SU-DHL-6 (cell line): ENCODE results near the gene EXOC3L4.

ENCODE experiments used
- H2AFZ ChIP-seq: fragments of 200-600 bp; sonication (generic); 2 replicates; pipeline ENCODE4 v1.6.1; 2014; ENCODE audit warnings: low read depth, mild to moderate bottlenecking, moderate library complexity, mixed read lengths, antibody characterized with exemption, low read length; ENCODE audit not compliant: severe bottlenecking
- H3F3A ChIP-seq: fragments of 200-600 bp; shearing (Covaris generic); 2 replicates; pipeline ENCODE4 v1.6.0; 2016; ENCODE audit warnings: antibody characterized with exemption, mild to moderate bottlenecking; ENCODE audit not compliant: insufficient read depth
- H3K27ac ChIP-seq: fragments of 200-600 bp; sonication (generic); 2 replicates; pipeline ENCODE4 v1.5.1; 2016; ENCODE audit warnings: low read depth, mild to moderate bottlenecking, low read length, moderate library complexity, mixed read lengths
- H3K27me3 ChIP-seq: fragments of 200-600 bp; sonication (generic), shearing (Covaris generic); 2 replicates; pipeline ENCODE4 v1.6.0; 2014; ENCODE audit warnings: mild to moderate bottlenecking, low read length
- H3K36me3 ChIP-seq: fragments of 200-600 bp; sonication (generic); 2 replicates; pipeline ENCODE4 v1.6.1; 2014; ENCODE audit warnings: mild to moderate bottlenecking, low read length, mixed read lengths
- H3K4me2 ChIP-seq: fragments of 300-600, 200-600 bp; shearing (Covaris generic), sonication (generic); 2 replicates; pipeline ENCODE4 v1.6.0; 2014; ENCODE audit warnings: low read length, low read depth, mild to moderate bottlenecking; ENCODE audit not compliant: poor library complexity, severe bottlenecking
- H3K4me3 ChIP-seq: fragments of 200-600 bp; sonication (generic); 2 replicates; pipeline ENCODE4 v1.5.1; 2014; ENCODE audit warnings: antibody characterized with exemption, low read length, mild to moderate bottlenecking, mixed read lengths; ENCODE audit not compliant: insufficient read depth, poor library complexity, severe bottlenecking
- H3K79me2 ChIP-seq: fragments of 200-600 bp; sonication (generic); 2 replicates; pipeline ENCODE4 v1.6.1; 2014; ENCODE audit warnings: mild to moderate bottlenecking, low read length, moderate library complexity; ENCODE audit not compliant: insufficient read depth
- H3K9ac ChIP-seq: fragments of 200-600 bp; sonication (generic); 2 replicates; pipeline ENCODE4 v1.7.0; 2014; ENCODE audit warnings: mild to moderate bottlenecking, low read length
- H3K9me2 ChIP-seq: fragments of 200-600 bp; sonication (generic); replicated peaks from 2 replicates; pipeline ENCODE4 v1.6.1; 2014; ENCODE audit warnings: low read length; ENCODE audit not compliant: insufficient read depth
- H3K9me3 ChIP-seq: fragments of 200-600 bp; sonication (generic); 2 replicates; pipeline ENCODE4 v1.6.1; 2014; ENCODE audit warnings: low read length, mixed read lengths; ENCODE audit not compliant: insufficient read depth
- H4K20me1 ChIP-seq: fragments of 200-600 bp; sonication (generic); 2 replicates; pipeline ENCODE4 v1.6.1; 2014; ENCODE audit warnings: low read depth, mild to moderate bottlenecking, antibody characterized with exemption, low read length, moderate library complexity, mixed read lengths
- EZH2phosphoT487 ChIP-seq: fragments of 200-600 bp; sonication (generic), shearing (Covaris generic); conservative IDR thresholded peaks from 2 replicates; pipeline ENCODE4 v1.6.1; 2018; ENCODE audit warnings: mild to moderate bottlenecking, antibody characterized with exemption, low read length, moderate library complexity, mixed read lengths
- TF ChIP-seq, protein P1 (sequence below): fragments of 200-600 bp; sonication (generic); IDR thresholded peaks from one replicate; pipeline ENCODE4 v1.5.1; 2017; ENCODE audit warnings: antibody characterized with exemption, mild to moderate bottlenecking, low read length, moderate library complexity; ENCODE audit not compliant: insufficient read depth, poor library complexity, severe bottlenecking

EXOC3L4 gene

DNA sequence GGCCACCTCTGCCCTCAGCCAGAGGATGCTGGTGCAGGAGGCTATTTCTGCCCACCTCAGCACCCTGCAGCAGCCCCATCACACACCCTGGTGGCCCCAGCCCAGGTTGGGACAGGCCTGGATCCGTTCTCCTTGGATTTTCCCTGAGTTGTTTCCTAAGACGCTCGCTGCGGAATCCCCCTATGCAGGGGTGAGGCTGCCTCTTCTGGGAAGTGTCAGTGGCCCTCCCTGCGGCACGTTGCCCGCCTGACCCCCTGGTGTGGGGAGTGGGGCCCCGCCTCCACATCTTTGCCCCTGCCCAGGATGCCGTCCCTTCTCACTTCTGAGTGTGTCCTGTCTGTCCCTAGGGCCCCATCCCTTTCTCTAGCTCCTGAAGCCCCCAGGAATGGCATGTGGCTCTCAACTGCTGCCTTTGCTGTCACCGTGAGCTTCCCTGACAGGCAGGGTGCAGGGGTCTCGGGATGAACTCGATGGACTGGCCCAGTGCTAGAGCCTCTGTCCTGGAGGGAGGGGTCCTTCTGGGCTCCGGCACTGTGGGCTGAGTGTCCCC lies 594 bp upstream of the EXOC3L4 start:
- TF ChIP-seq EZH2phosphoT487, result no peak
- TF ChIP-seq, protein P1, sequence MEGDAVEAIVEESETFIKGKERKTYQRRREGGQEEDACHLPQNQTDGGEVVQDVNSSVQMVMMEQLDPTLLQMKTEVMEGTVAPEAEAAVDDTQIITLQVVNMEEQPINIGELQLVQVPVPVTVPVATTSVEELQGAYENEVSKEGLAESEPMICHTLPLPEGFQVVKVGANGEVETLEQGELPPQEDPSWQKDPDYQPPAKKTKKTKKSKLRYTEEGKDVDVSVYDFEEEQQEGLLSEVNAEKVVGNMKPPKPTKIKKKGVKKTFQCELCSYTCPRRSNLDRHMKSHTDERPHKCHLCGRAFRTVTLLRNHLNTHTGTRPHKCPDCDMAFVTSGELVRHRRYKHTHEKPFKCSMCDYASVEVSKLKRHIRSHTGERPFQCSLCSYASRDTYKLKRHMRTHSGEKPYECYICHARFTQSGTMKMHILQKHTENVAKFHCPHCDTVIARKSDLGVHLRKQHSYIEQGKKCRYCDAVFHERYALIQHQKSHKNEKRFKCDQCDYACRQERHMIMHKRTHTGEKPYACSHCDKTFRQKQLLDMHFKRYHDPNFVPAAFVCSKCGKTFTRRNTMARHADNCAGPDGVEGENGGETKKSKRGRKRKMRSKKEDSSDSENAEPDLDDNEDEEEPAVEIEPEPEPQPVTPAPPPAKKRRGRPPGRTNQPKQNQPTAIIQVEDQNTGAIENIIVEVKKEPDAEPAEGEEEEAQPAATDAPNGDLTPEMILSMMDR, result no peak
- Histone ChIP-seq H3K4me3 (no peak overlapping the region), H3K9ac (no peak overlapping the region), H3K79me2 (no peaks in the 10 kb centered on the region), H3K9me2 (no peaks in the 10 kb centered on the region), H2AFZ (no peak overlapping the region), H3K4me2 (no peak overlapping the region), H3K9me3 (no peaks in the 10 kb centered on the region), H4K20me1 (no peaks in the 10 kb centered on the region), H3F3A (no peaks in the 10 kb centered on the region), H3K36me3 (no peaks in the 10 kb centered on the region), H3K27me3 (no peaks in the 10 kb centered on the region), H3K27ac (no peak overlapping the region)

GRCh38 chr14:103095210-103095778 lies 769 bp downstream of the EXOC3L4 start:
- TF ChIP-seq, protein P1, result no peak
- no peak for TF ChIP-seq EZH2phosphoT487
- no peaks in the 10 kb centered on the region for H3K36me3 ChIP-seq
- H4K20me1 ChIP-seq, result no peaks in the 10 kb centered on the region
- no peak overlapping the region for H2AFZ ChIP-seq
- H3K4me3 ChIP-seq, result no peak overlapping the region
- H3K9me3 ChIP-seq, result no peaks in the 10 kb centered on the region
- H3K4me2 ChIP-seq, result no peak overlapping the region
- H3K9ac ChIP-seq, result no peak overlapping the region
- no peak overlapping the region for H3K27ac ChIP-seq
- H3F3A ChIP-seq, result no peaks in the 10 kb centered on the region
- no peaks in the 10 kb centered on the region for H3K79me2 ChIP-seq
- H3K27me3 ChIP-seq, result no peaks in the 10 kb centered on the region
- no peaks in the 10 kb centered on the region for H3K9me2 ChIP-seq

- no peaks in the 10 kb centered on the region for H3F3A ChIP-seq
- no peak overlapping the region for H2AFZ ChIP-seq
- H3K79me2 ChIP-seq, result no peaks in the 10 kb centered on the region
- H4K20me1 ChIP-seq, result no peaks in the 10 kb centered on the region
- no peak overlapping the region for H3K9ac ChIP-seq
- no peaks in the 10 kb centered on the region for H3K36me3 ChIP-seq
- H3K27me3 ChIP-seq, result no peaks in the 10 kb centered on the region
- TF ChIP-seq, protein P1, result no peak
- no peak for TF ChIP-seq EZH2phosphoT487
- H3K4me3 ChIP-seq, result no peak overlapping the region
- no peaks in the 10 kb centered on the region for H3K9me2 ChIP-seq
- H3K9me3 ChIP-seq, result no peaks in the 10 kb centered on the region
- H3K27ac ChIP-seq, result no peak overlapping the region
- no peak overlapping the region for H3K4me2 ChIP-seq
These were observed 1.9 kb downstream of the EXOC3L4 start for GRCh38 chr14:103096387-103096786.
